A673 (cell line): ENCODE measurements around the gene CABLES1.

Experiments used
- EZH2 ChIP-seq: fragments of 200-600 bp; sonication (generic); IDR thresholded peaks from 2 replicates; pipeline ENCODE4 v1.6.1; 2017; ENCODE audit warnings: borderline replicate concordance, low read depth, mild to moderate bottlenecking, mixed read lengths, antibody characterized with exemption, low read length; ENCODE audit not compliant: poor library complexity, severe bottlenecking
- TF ChIP-seq, protein P1 (sequence below): fragments of 300-800, 200-600 bp; sonication (generic); conservative IDR thresholded peaks from 2 replicates; pipeline ENCODE4 v1.5.1; 2017; ENCODE audit warnings: low read depth, mild to moderate bottlenecking, antibody characterized with exemption, low read length, moderate library complexity, mixed read lengths

GRCh38 chr18:23158058-23158457, 22.8 kb downstream of the CABLES1 start:
- TF ChIP-seq, protein P1, sequence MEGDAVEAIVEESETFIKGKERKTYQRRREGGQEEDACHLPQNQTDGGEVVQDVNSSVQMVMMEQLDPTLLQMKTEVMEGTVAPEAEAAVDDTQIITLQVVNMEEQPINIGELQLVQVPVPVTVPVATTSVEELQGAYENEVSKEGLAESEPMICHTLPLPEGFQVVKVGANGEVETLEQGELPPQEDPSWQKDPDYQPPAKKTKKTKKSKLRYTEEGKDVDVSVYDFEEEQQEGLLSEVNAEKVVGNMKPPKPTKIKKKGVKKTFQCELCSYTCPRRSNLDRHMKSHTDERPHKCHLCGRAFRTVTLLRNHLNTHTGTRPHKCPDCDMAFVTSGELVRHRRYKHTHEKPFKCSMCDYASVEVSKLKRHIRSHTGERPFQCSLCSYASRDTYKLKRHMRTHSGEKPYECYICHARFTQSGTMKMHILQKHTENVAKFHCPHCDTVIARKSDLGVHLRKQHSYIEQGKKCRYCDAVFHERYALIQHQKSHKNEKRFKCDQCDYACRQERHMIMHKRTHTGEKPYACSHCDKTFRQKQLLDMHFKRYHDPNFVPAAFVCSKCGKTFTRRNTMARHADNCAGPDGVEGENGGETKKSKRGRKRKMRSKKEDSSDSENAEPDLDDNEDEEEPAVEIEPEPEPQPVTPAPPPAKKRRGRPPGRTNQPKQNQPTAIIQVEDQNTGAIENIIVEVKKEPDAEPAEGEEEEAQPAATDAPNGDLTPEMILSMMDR, result no peak
- TF ChIP-seq EZH2, result no peak
